ENCODE results near the gene SPEM1.

- TF ChIP-seq, protein P1, sequence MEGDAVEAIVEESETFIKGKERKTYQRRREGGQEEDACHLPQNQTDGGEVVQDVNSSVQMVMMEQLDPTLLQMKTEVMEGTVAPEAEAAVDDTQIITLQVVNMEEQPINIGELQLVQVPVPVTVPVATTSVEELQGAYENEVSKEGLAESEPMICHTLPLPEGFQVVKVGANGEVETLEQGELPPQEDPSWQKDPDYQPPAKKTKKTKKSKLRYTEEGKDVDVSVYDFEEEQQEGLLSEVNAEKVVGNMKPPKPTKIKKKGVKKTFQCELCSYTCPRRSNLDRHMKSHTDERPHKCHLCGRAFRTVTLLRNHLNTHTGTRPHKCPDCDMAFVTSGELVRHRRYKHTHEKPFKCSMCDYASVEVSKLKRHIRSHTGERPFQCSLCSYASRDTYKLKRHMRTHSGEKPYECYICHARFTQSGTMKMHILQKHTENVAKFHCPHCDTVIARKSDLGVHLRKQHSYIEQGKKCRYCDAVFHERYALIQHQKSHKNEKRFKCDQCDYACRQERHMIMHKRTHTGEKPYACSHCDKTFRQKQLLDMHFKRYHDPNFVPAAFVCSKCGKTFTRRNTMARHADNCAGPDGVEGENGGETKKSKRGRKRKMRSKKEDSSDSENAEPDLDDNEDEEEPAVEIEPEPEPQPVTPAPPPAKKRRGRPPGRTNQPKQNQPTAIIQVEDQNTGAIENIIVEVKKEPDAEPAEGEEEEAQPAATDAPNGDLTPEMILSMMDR (IDR thresholded peaks at IDR 0.05; ENCODE audit: insufficient read depth, low read depth, low read length) = no peak
- no peak for TF ChIP-seq EZH2 (IDR thresholded peaks at IDR 0.05; ENCODE audit: insufficient read depth, low read length)
Observed at GRCh38 chr17:7428557-7428956, 8.4 kb downstream of the SPEM1 start, which contains the start of gene SPEM3.

Measured in astrocyte (in vitro differentiated cells and primary cell).